H1 (cell line): ENCODE measurements around the gene ANKS1A. TPM values are rescaled to one million over a fixed set of nuclear protein-coding genes. Genes with fewer than 3 reads are reported as not detected.

Source experiments
- CTCF ChIA-PET: fragments of 300-600 bp; sonication (Branson Sonifier 250); formaldehyde crosslinking; loops from one replicate; lab custom pipeline; 2021; ENCODE audit not compliant: partially characterized antibody; lab: Charles Lee
- POLR2A ChIA-PET: fragments of 300-600 bp; sonication (Branson Sonifier 250); formaldehyde crosslinking; loops from one replicate; lab custom pipeline; 2021; ENCODE audit warnings: inconsistent platforms; ENCODE audit not compliant: partially characterized antibody; lab: Charles Lee
- DNase-seq, 2 experiments: peaks; one replicate each; pipeline versions ENCODE4 v3.0.0 to v3.0.0-alpha.2; 2010 to 2022; ENCODE audit warnings: low spot score in 2 of 2, low read depth in 1 of 2, mixed read lengths in 1 of 2
- FAIRE-seq: peaks from 2 replicates; lab custom pipeline; 2011; peaks lifted over from hg19 to GRCh38; lab: Jason Lieb, UNC
- H2AFZ ChIP-seq: 2 replicates; pipeline ENCODE4 v1.8.1; 2012; ENCODE audit warnings: low read length, inconsistent platforms
- H2AK5ac ChIP-seq: 2 replicates; pipeline ENCODE4 v1.6.1; 2013; ENCODE audit warnings: low read depth, low read length
- H2BK120ac ChIP-seq: replicated peaks from 2 replicates; pipeline ENCODE3; 2013; ENCODE audit warnings: low read depth, low read length, inconsistent platforms
- H2BK12ac ChIP-seq: 2 replicates; pipeline ENCODE4 v1.6.1; 2013; ENCODE audit warnings: low read depth, low read length
- H2BK15ac ChIP-seq: 2 replicates; pipeline ENCODE4 v1.6.1; 2013; ENCODE audit warnings: low read length
- H2BK20ac ChIP-seq: 2 replicates; pipeline ENCODE4 v1.6.1; 2013; ENCODE audit warnings: low read length
- H2BK5ac ChIP-seq: 2 replicates; pipeline ENCODE4 v1.6.1; 2013; ENCODE audit warnings: low read depth, low read length
- H3K14ac ChIP-seq: 2 replicates; pipeline ENCODE4 v1.6.1; 2013; ENCODE audit warnings: inconsistent platforms; ENCODE audit not compliant: insufficient read length
- H3K18ac ChIP-seq: 2 replicates; pipeline ENCODE4 v1.6.1; 2013; ENCODE audit warnings: low read length; ENCODE audit errors: extremely low read depth
- H3K23ac ChIP-seq: 2 replicates; pipeline ENCODE4 v1.6.1; 2013; ENCODE audit warnings: inconsistent platforms; ENCODE audit not compliant: insufficient read length
- H3K23me2 ChIP-seq: 2 replicates; pipeline ENCODE4 v1.6.1; 2013; ENCODE audit warnings: low read depth, low read length
- H3K27ac ChIP-seq: 2 replicates; pipeline ENCODE4 v1.6.1; 2011; ENCODE audit warnings: low read depth, low read length, inconsistent platforms
- H3K27me3 ChIP-seq, 4 experiments: replicated peaks in 1 of 4; 1 replicate in 1 of 4; 2 replicates in 3 of 4; pipeline versions ENCODE4 v1.6.1 to v1.8.1; 2011 to 2013; ENCODE audit warnings: low read length in 3 of 4, mild to moderate bottlenecking in 3 of 4, inconsistent platforms in 2 of 4, mixed read lengths in 2 of 4, moderate library complexity in 1 of 4; ENCODE audit not compliant: control insufficient read depth in 3 of 4, insufficient read depth in 3 of 4; ENCODE audit errors: extremely low read depth in 1 of 4
- H3K36me3 ChIP-seq, 4 experiments: 2 replicates each; pipeline versions ENCODE4 v1.6.1 to v1.8.1; 2011 to 2013; ENCODE audit warnings: mild to moderate bottlenecking in 4 of 4, low read length in 3 of 4, moderate library complexity in 2 of 4, control low read depth in 1 of 4, inconsistent platforms in 1 of 4; ENCODE audit not compliant: insufficient read depth in 4 of 4, control insufficient read depth in 2 of 4
- H3K4ac ChIP-seq: replicated peaks from 2 replicates; pipeline ENCODE3; 2013; ENCODE audit warnings: low read length, low read depth, mixed read lengths, inconsistent platforms; ENCODE audit not compliant: insufficient read length
- H3K4me1 ChIP-seq, 4 experiments: replicated peaks in 1 of 4; 1 replicate in 1 of 4; 2 replicates in 3 of 4; pipeline versions ENCODE4 v1.6.1 to v1.8.1; 2011 to 2013; ENCODE audit warnings: low read length in 3 of 4, inconsistent platforms in 2 of 4, mixed read lengths in 1 of 4; ENCODE audit not compliant: insufficient read depth in 4 of 4, control insufficient read depth in 3 of 4
- H3K4me2 ChIP-seq, 2 experiments: 2 replicates each; pipeline versions ENCODE4 v1.6.1 to v1.8.1; 2011 to 2013; ENCODE audit warnings: low read depth in 2 of 2, low read length in 2 of 2, control low read depth in 1 of 2, inconsistent platforms in 1 of 2, mild to moderate bottlenecking in 1 of 2; ENCODE audit not compliant: insufficient read depth in 1 of 2
- H3K4me3 ChIP-seq, 4 experiments: fragments of 200-600, 300-600 bp in 1 of 4; sonication (generic), shearing (Covaris generic), sonication (Bioruptor Twin) in 1 of 4; 2 replicates each; pipeline versions ENCODE4 v1.5.1 to v1.8.1; 2011 to 2016; ENCODE audit warnings: low read length in 4 of 4, low read depth in 3 of 4, control low read depth in 2 of 4, inconsistent platforms in 2 of 4, mild to moderate bottlenecking in 2 of 4, mixed read lengths in 1 of 4, moderate library complexity in 1 of 4; ENCODE audit not compliant: insufficient read depth in 2 of 4; ENCODE audit errors: extremely low read depth in 1 of 4
- H3K56ac ChIP-seq: replicated peaks from 2 replicates; pipeline ENCODE3; 2013; ENCODE audit warnings: low read depth, mild to moderate bottlenecking, mixed read lengths, low read length, inconsistent platforms; ENCODE audit not compliant: insufficient read length
- H3K79me1 ChIP-seq: 2 replicates; pipeline ENCODE4 v1.6.1; 2013; ENCODE audit warnings: low read depth, low read length, control low read depth
- H3K79me2 ChIP-seq, 2 experiments: 2 replicates each; pipeline versions ENCODE4 v1.6.1 to v1.8.1; 2012 to 2013; ENCODE audit warnings: low read length in 2 of 2, mild to moderate bottlenecking in 2 of 2, inconsistent platforms in 1 of 2; ENCODE audit not compliant: insufficient read depth in 2 of 2, control insufficient read depth in 1 of 2
- H3K9ac ChIP-seq, 4 experiments: replicated peaks in 1 of 4; 1 replicate in 1 of 4; 2 replicates in 3 of 4; pipeline versions ENCODE4 v1.6.1 to v1.8.1; 2011 to 2013; ENCODE audit warnings: low read depth in 3 of 4, low read length in 3 of 4, control low read depth in 2 of 4, mild to moderate bottlenecking in 2 of 4, moderate library complexity in 2 of 4, inconsistent platforms in 1 of 4; ENCODE audit errors: extremely low read depth in 1 of 4
- H3K9me3 ChIP-seq, 2 experiments: 2 replicates each; pipeline versions ENCODE4 v1.6.1 to v1.8.1; 2012 to 2013; ENCODE audit warnings: mild to moderate bottlenecking in 2 of 2, moderate library complexity in 2 of 2, control low read depth in 1 of 2, inconsistent platforms in 1 of 2, low read depth in 1 of 2, low read length in 1 of 2, mixed read lengths in 1 of 2; ENCODE audit not compliant: insufficient read depth in 2 of 2
- H4K20me1 ChIP-seq, 2 experiments: replicated peaks in 1 of 2; 2 replicates each; pipeline versions ENCODE3 to v1.8.1; 2011 to 2013; ENCODE audit warnings: inconsistent platforms in 2 of 2, low read length in 2 of 2, mild to moderate bottlenecking in 1 of 2; ENCODE audit not compliant: insufficient read depth in 2 of 2, control insufficient read depth in 1 of 2
- H4K5ac ChIP-seq: 2 replicates; pipeline ENCODE4 v1.6.1; 2013; ENCODE audit warnings: low read length, low read depth, mixed read lengths, inconsistent platforms; ENCODE audit not compliant: insufficient read length
- H4K8ac ChIP-seq: 2 replicates; pipeline ENCODE4 v1.8.0; 2013; ENCODE audit warnings: mild to moderate bottlenecking, moderate library complexity, low read length, inconsistent platforms; ENCODE audit not compliant: insufficient read depth; ENCODE audit errors: extremely low read depth
- H4K91ac ChIP-seq: replicated peaks from 2 replicates; pipeline ENCODE3; 2013; ENCODE audit warnings: low read length, mixed read lengths, inconsistent platforms; ENCODE audit not compliant: insufficient read length
- BACH1 ChIP-seq: IDR thresholded peaks from 2 replicates; pipeline ENCODE4 v1.6.1; 2012; ENCODE audit warnings: low read length, improper control_type of control experiment
- FOSL1 ChIP-seq: IDR thresholded peaks from 2 replicates; pipeline ENCODE4 v1.6.1; 2011; ENCODE audit warnings: mild to moderate bottlenecking, low read depth, low read length, moderate library complexity; ENCODE audit not compliant: insufficient read depth
- NANOG ChIP-seq: IDR thresholded peaks from 2 replicates; pipeline ENCODE4 v1.6.1; 2011; ENCODE audit warnings: low read length, low read depth, mild to moderate bottlenecking, inconsistent platforms; ENCODE audit not compliant: insufficient read depth, poor library complexity, severe bottlenecking
- TAF7 ChIP-seq: optimal IDR thresholded peaks from 2 replicates; pipeline ENCODE3; 2011; ENCODE audit warnings: low read depth, mild to moderate bottlenecking, inconsistent platforms, low read length, moderate library complexity, borderline replicate concordance
- WGBS, 2 experiments: shearing (Covaris generic) in 1 of 2; methylation state at CpG; one replicate each; pipeline versions ENCODE4 v1.1.6 to v1.1.7; 2013 to 2015; ENCODE audit warnings: low lambda C conversion rate in 2 of 2, mixed read lengths in 2 of 2, inconsistent platforms in 1 of 2, low coverage in 1 of 2, missing lambda C conversion rate in 1 of 2; ENCODE audit not compliant: insufficient replicate concordance in 2 of 2, insufficient coverage in 1 of 2, insufficient read length in 1 of 2; ENCODE audit errors: extremely low coverage in 1 of 2, missing lambda C conversion rate in 1 of 2; 5-methylcytosine and 5-hydroxymethylcytosine counted together
- polyA plus RNA-seq, 7 experiments: library from polyadenylated mRNA; depleted of rRNA in 3 of 7; stranded (reverse) in 5 of 7; unstranded in 2 of 7; fragments of >200 nt in 5 of 7; fragments of 200-250 nt in 2 of 7; gene quantifications; 1 replicate in 5 of 7; 2 replicates in 1 of 7; 4 replicates in 1 of 7; pipeline versions ENCODE4 v1.2.1 to v1.2.3, GENCODE V29; 2011 to 2013; ENCODE audit warnings: missing spikeins in 2 of 7, mixed read lengths in 2 of 7
- total RNA-seq: library from RNA; stranded (reverse); fragmentation: NEBNext Ultra II Directional; extraction: Animal tissue kit (Norgen Biotek cat#: 25700); gene quantifications from 2 replicates; pipeline ENCODE4 v1.2.1, GENCODE V29; 2021

ANKS1A gene
- total and polyA plus RNA-seq, 2 of the 8 experiments (the other 6 are each of a cell fraction or from before 2014, with no cell fraction given) = 9.8 to 30.9 TPM

DNA sequence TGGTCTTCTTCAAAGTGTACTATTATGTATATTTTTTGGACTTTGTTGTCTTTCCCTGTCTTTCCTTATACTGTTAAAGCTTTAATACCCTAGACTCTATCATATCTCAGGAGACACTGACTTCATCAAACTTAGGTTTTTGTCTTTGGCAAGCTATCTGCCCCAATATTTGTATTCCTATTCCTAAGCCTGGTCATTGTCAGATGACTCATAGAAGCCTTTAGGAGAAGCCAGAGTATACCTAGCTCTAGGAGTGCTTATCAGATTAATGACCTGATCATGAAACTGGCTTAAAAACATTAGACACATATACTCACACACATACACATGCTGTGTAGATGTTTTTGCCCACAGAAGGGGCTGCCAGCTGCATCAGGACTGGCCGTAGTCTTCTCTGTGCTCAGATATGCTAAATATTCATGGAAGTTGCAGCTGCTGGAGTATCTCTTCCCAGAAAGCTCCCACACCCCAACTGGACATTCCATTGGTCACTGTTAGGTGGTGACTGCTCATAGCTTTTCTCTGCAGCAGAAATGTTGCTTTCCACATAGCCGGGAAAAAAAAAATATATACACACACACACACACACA is 102.0 kb downstream of the ANKS1A start:
- Histone ChIP-seq H3K79me1 (no peaks in the 10 kb centered on the region), H3K4me3 (no peak overlapping the region), H3K36me3 (peaks cover 4 to 37% (median 17%) of the 10 kb centered on the region in 4 experiments), H4K20me1 (peaks cover 2 to 3% of the 10 kb centered on the region in 2 experiments), H3K4me2 (no peak overlapping the region), H3K56ac (no peak overlapping the region), H3K23me2 (no peaks in the 10 kb centered on the region), H4K5ac (no peak overlapping the region), H4K91ac (no peak overlapping the region), H2BK12ac (no peak overlapping the region), H3K4ac (no peak overlapping the region), H3K18ac (no peak overlapping the region), H3K9ac (no peak overlapping the region), H3K23ac (no peak overlapping the region), H3K4me1 (peaks cover 0 to 9% (median 5%) of the 10 kb centered on the region in 4 experiments; a peak in 5 of 7 replicates), H3K27me3 (no peaks in the 10 kb centered on the region), H3K27ac (no peak overlapping the region), H2AK5ac (no peak overlapping the region), H2BK5ac (no peak overlapping the region), H3K9me3 (no peaks in the 10 kb centered on the region), H2AFZ (no peak overlapping the region), H4K8ac (no peak overlapping the region), H3K79me2 (no peaks in the 10 kb centered on the region), H2BK15ac (no peak overlapping the region), H2BK120ac (no peak overlapping the region), H2BK20ac (no peak overlapping the region), H3K14ac (no peak overlapping the region)
- DNase-seq (no peak), FAIRE-seq (no peak)
- CTCF ChIA-PET = interaction anchor here (0.6 to 3.7 kb wide), 8 partner anchors 18 to 250 kb away, joined by 3 to 22 read pairs (median 4); no protein-coding TSS in a partner anchor
- WGBS, 2 experiments = 94% methylated on average over 2 of the region's 2 CpGs; no CpG with 5 or more reads in 1 of the 2 experiments
- TF ChIP-seq FOSL1 (no peak), NANOG (no peak), TAF7 (no peak), BACH1 (no peak)
- POLR2A ChIA-PET = no interaction called here
